Measurements from ENCODE around the gene MGST2. TPM values are rescaled to one million over a fixed set of nuclear protein-coding genes. Genes with fewer than 3 reads are reported as not detected.

MGST2 gene
- total RNA-seq: 10 to 100 TPM in 1 of 2 experiments, 1 to 10 TPM in 1; 8.7 to 10.1 TPM

- H3K4me1 Mint-ChIP-seq (ENCODE audit: low read depth): peaks cover 18% of the 10 kb centered on the region
- peak within 1 kb of the TSS; percentile 80 for H3K4me3 Mint-ChIP-seq
- ChIA-PET POLR2A (interaction anchor here (1.4 kb wide), 1 partner anchor 9 kb away, joined by 6 read pairs; no protein-coding TSS in a partner anchor), CTCF (interaction anchor here (0.6 to 4.1 kb wide), 9 partner anchors 9 to 587 kb away, joined by 3 to 23 read pairs (median 4); partner anchors contain the start of gene SETD7)
- H3K36me3 Mint-ChIP-seq: no peaks in the 10 kb centered on the region
- peak; percentile 58 for DNase-seq
- H3K27me3 Mint-ChIP-seq: no peaks in the 10 kb centered on the region
- H3K27ac Mint-ChIP-seq: peak within 1 kb of the TSS; percentile 40
- intact Hi-C loops (cut with micrococcal nuclease): loop anchor here (1.0 kb wide), 1 partner anchor 9 kb away; no protein-coding TSS in a partner anchor
- H3K9me3 Mint-ChIP-seq: no peaks in the 10 kb centered on the region
Measured at GRCh38 chr4:139665690-139666529, at the start of gene MGST2. Gene MGST2, plus strand, starts transcription at chr4:139665819. Its CDS starts 201 bp downstream, at chr4:139666020.

- Mint-ChIP-seq H3K27ac (no peak overlapping the region), H3K9me3 (no peaks in the 10 kb centered on the region), H3K4me3 (no peak overlapping the region), H3K27me3 (no peaks in the 10 kb centered on the region), H3K36me3 (no peaks in the 10 kb centered on the region), H3K4me1 (ENCODE audit: low read depth) (no peaks in the 10 kb centered on the region)
- no peak for DNase-seq
- ChIA-PET POLR2A (no interaction called here), CTCF (interaction anchor here (0.6 to 1.7 kb wide), 2 partner anchors 14 to 36 kb away, joined by 4 to 5 read pairs; no protein-coding TSS in a partner anchor)
- intact Hi-C loops (cut with micrococcal nuclease): loop anchor here (2.0 kb wide), 1 partner anchor 33 kb away; no protein-coding TSS in a partner anchor
Measured at GRCh38 chr4:139617702-139618490, 47.7 kb upstream of the MGST2 start.

GRCh38 chr4:139619644-139620043 lies 46.0 kb upstream of the MGST2 start:
- POLR2A ChIA-PET: no interaction called here
- intact Hi-C loops (cut with micrococcal nuclease): loop anchor here (2.0 kb wide), 1 partner anchor 31 kb away; no protein-coding TSS in a partner anchor
- no peaks in the 10 kb centered on the region for H3K4me1 Mint-ChIP-seq (ENCODE audit: low read depth)

GRCh38 chr4:139622901-139623381 lies 42.7 kb upstream of the MGST2 start:
- intact Hi-C loops (cut with micrococcal nuclease): no loop called here
- Mint-ChIP-seq H3K27ac (no peak overlapping the region), H3K4me3 (no peak overlapping the region), H3K4me1 (ENCODE audit: low read depth) (no peaks in the 10 kb centered on the region), H3K27me3 (peaks cover 2% of the 10 kb centered on the region), H3K9me3 (no peaks in the 10 kb centered on the region), H3K36me3 (no peaks in the 10 kb centered on the region)
- ChIA-PET POLR2A (no interaction called here), CTCF (interaction anchor here (0.9 to 1.0 kb wide), 3 partner anchors 20 to 29 kb away, joined by 3 to 4 read pairs (median 3); no protein-coding TSS in a partner anchor)
- no peak for DNase-seq

More at GRCh38 chr4:139619644-139620043, 46.0 kb upstream of the MGST2 start:
- Mint-ChIP-seq H3K4me3 (no peak overlapping the region), H3K9me3 (no peaks in the 10 kb centered on the region), H3K27me3 (peaks cover 2% of the 10 kb centered on the region), H3K27ac (no peak overlapping the region), H3K36me3 (no peaks in the 10 kb centered on the region)
- no peak for DNase-seq
- CTCF ChIA-PET: interaction anchor here (0.7 to 2.1 kb wide), 8 partner anchors 9 to 41 kb away, joined by 3 to 10 read pairs (median 4); no protein-coding TSS in a partner anchor

GRCh38 chr4:139624441-139625092 lies 41.1 kb upstream of the MGST2 start:
- no peak for DNase-seq
- Mint-ChIP-seq H3K27me3 (peaks cover 4% of the 10 kb centered on the region), H3K9me3 (no peaks in the 10 kb centered on the region), H3K36me3 (no peaks in the 10 kb centered on the region), H3K27ac (no peak overlapping the region), H3K4me1 (ENCODE audit: low read depth) (no peaks in the 10 kb centered on the region), H3K4me3 (no peak overlapping the region)
- intact Hi-C loops (cut with micrococcal nuclease): no loop called here
- POLR2A ChIA-PET: no interaction called here
- CTCF ChIA-PET: no interaction called here

- H3K9me3 Mint-ChIP-seq: no peaks in the 10 kb centered on the region
- intact Hi-C loops (cut with micrococcal nuclease): no loop called here
- H3K36me3 Mint-ChIP-seq: no peaks in the 10 kb centered on the region
- H3K27me3 Mint-ChIP-seq: peaks cover 4% of the 10 kb centered on the region
- H3K4me3 Mint-ChIP-seq: no peak overlapping the region
- POLR2A ChIA-PET: no interaction called here
- no peak for DNase-seq
- CTCF ChIA-PET: interaction anchor here (1.8 kb wide), 1 partner anchor 27 kb away, joined by 7 read pairs; no protein-coding TSS in a partner anchor
- no peak overlapping the region for H3K27ac Mint-ChIP-seq
- H3K4me1 Mint-ChIP-seq (ENCODE audit: low read depth): no peaks in the 10 kb centered on the region
Measured at GRCh38 chr4:139625093-139625455, 40.5 kb upstream of the MGST2 start.

GRCh38 chr4:139625482-139625881 lies 40.1 kb upstream of the MGST2 start:
- no peaks in the 10 kb centered on the region for H3K4me1 Mint-ChIP-seq (ENCODE audit: low read depth)
- ChIA-PET POLR2A (no interaction called here), CTCF (interaction anchor here (0.9 to 1.8 kb wide), 3 partner anchors 9 to 27 kb away, joined by 3 to 7 read pairs (median 4); no protein-coding TSS in a partner anchor)
- no peak overlapping the region for H3K4me3 Mint-ChIP-seq
- no peak overlapping the region for H3K27ac Mint-ChIP-seq
- H3K27me3 Mint-ChIP-seq: peaks cover 4% of the 10 kb centered on the region
- DNase-seq: no peak
- H3K9me3 Mint-ChIP-seq: no peaks in the 10 kb centered on the region
- intact Hi-C loops (cut with micrococcal nuclease): no loop called here
- H3K36me3 Mint-ChIP-seq: no peaks in the 10 kb centered on the region

GRCh38 chr4:139628184-139629012 lies 37.2 kb upstream of the MGST2 start:
- CTCF ChIA-PET: interaction anchor here (1.5 to 2.1 kb wide), 2 partner anchors 8 to 25 kb away, joined by 3 to 9 read pairs; no protein-coding TSS in a partner anchor
- Mint-ChIP-seq H3K9me3 (no peaks in the 10 kb centered on the region), H3K4me1 (ENCODE audit: low read depth) (no peaks in the 10 kb centered on the region), H3K4me3 (no peak overlapping the region), H3K36me3 (no peaks in the 10 kb centered on the region), H3K27ac (no peak overlapping the region), H3K27me3 (peaks cover 6% of the 10 kb centered on the region)
- POLR2A ChIA-PET: no interaction called here
- no peak for DNase-seq
- intact Hi-C loops (cut with micrococcal nuclease): no loop called here

- peaks cover 6% of the 10 kb centered on the region for H3K27me3 Mint-ChIP-seq
- H3K4me3 Mint-ChIP-seq: no peak overlapping the region
- DNase-seq: no peak
- no peak overlapping the region for H3K27ac Mint-ChIP-seq
- H3K4me1 Mint-ChIP-seq (ENCODE audit: low read depth): no peaks in the 10 kb centered on the region
- ChIA-PET CTCF (interaction anchor here (1.5 kb wide), 1 partner anchor 10 kb away, joined by 3 read pairs; no protein-coding TSS in a partner anchor), POLR2A (no interaction called here)
- no peaks in the 10 kb centered on the region for H3K36me3 Mint-ChIP-seq
- intact Hi-C loops (cut with micrococcal nuclease): no loop called here
- no peaks in the 10 kb centered on the region for H3K9me3 Mint-ChIP-seq
Measured at GRCh38 chr4:139629436-139630125, 36.0 kb upstream of the MGST2 start.

GRCh38 chr4:139630126-139630495 lies 35.5 kb upstream of the MGST2 start:
- ChIA-PET CTCF (no interaction called here), POLR2A (no interaction called here)
- H3K36me3 Mint-ChIP-seq: no peaks in the 10 kb centered on the region
- H3K27me3 Mint-ChIP-seq: peaks cover 6% of the 10 kb centered on the region
- no peak overlapping the region for H3K27ac Mint-ChIP-seq
- no peaks in the 10 kb centered on the region for H3K4me1 Mint-ChIP-seq (ENCODE audit: low read depth)
- H3K4me3 Mint-ChIP-seq: no peak overlapping the region
- DNase-seq: no peak
- H3K9me3 Mint-ChIP-seq: no peaks in the 10 kb centered on the region
- intact Hi-C loops (cut with micrococcal nuclease): no loop called here

All from activated CD4-positive, alpha-beta memory T cell treated with anti-CD3 and anti-CD28 coated beads for 36 hours (primary cell).